GM12878 (cell line): ENCODE results near the gene ZNG1A. TPM values are rescaled to one million over a fixed set of nuclear protein-coding genes. Genes with fewer than 3 reads are reported as not detected.
A peak's percentile ranks its signal among the peaks of the same experiment; 100 is the strongest.

Source experiments
- ATAC-seq: fragments of 200-7000 bp; cut with Tn5 transposase; 3 replicates; pipeline ENCODE4 v1.9.1; 2020; ENCODE audit warnings: mild to moderate bottlenecking, moderate library complexity
- BruUV-seq: library from RNA; stranded (reverse); fragments of 400-500 nt; replicated peaks from 2 replicates; lab custom pipeline; 2021; lab: Mats Ljungman, UMichigan
- CTCF ChIA-PET: fragments of 300-600 bp; sonication (Branson Sonifier 250); formaldehyde crosslinking; extraction: SDS; loops from one replicate; lab custom pipeline; 2021; ENCODE audit warnings: inconsistent platforms; lab: Yijun Ruan, JAX
- POLR2A ChIA-PET: fragments of 350-600 bp; formaldehyde crosslinking; extraction: SDS; loops from one replicate; lab custom pipeline; 2021; ENCODE audit warnings: inconsistent platforms; lab: Charles Lee
- RAD21 ChIA-PET: fragments of 300-600 bp; sonication (Branson Sonifier 250); formaldehyde crosslinking; loops from one replicate; lab custom pipeline; 2023; ENCODE audit warnings: antibody characterized with exemption; ENCODE audit not compliant: unreplicated experiment; lab: Charles Lee
- SMC1A ChIA-PET: fragments of 300-600 bp; sonication (Branson Sonifier 250); formaldehyde crosslinking; loops from one replicate; lab custom pipeline; 2023; ENCODE audit not compliant: unreplicated experiment, uncharacterized antibody; lab: Charles Lee
- DNase-seq: peaks from one replicate; pipeline ENCODE4 v3.0.0-alpha.2; 2011; ENCODE audit warnings: low read depth, low spot score
- FAIRE-seq: peaks from 3 replicates; lab custom pipeline; 2011; peaks lifted over from hg19 to GRCh38; lab: Jason Lieb, UNC
- H2AFZ ChIP-seq: 2 replicates; pipeline ENCODE4 v1.6.0; 2011; ENCODE audit warnings: low read depth, low read length, control low read depth; ENCODE audit not compliant: control insufficient read depth
- H3K27ac ChIP-seq: 2 replicates; pipeline ENCODE4 v1.5.1; 2011; ENCODE audit warnings: control low read depth; ENCODE audit not compliant: control insufficient read depth, insufficient read depth
- H3K27me3 ChIP-seq, 2 experiments: replicated peaks in 1 of 2; 2 replicates each; pipeline versions ENCODE4 v1.6.0 to v1.6.1; 2011; ENCODE audit warnings: low read length in 1 of 2; ENCODE audit not compliant: control insufficient read depth in 2 of 2, insufficient read depth in 2 of 2
- H3K36me3 ChIP-seq, 2 experiments: 2 replicates each; pipeline ENCODE4 v1.5.1; 2011; ENCODE audit warnings: low read length in 1 of 2; ENCODE audit not compliant: control insufficient read depth in 2 of 2, insufficient read depth in 2 of 2
- H3K4me1 ChIP-seq: 2 replicates; pipeline ENCODE4 v1.6.1; 2011; ENCODE audit warnings: mild to moderate bottlenecking, low read length, moderate library complexity, mixed read lengths; ENCODE audit not compliant: control insufficient read depth, insufficient read depth
- H3K4me2 ChIP-seq: 2 replicates; pipeline ENCODE4 v1.6.0; 2011; ENCODE audit warnings: control low read depth; ENCODE audit not compliant: control insufficient read depth, insufficient read depth
- H3K4me3 ChIP-seq: fragments of 200-600 bp; sonication (generic); 2 replicates; pipeline ENCODE4 v1.5.1; 2016
- H3K79me2 ChIP-seq: 2 replicates; pipeline ENCODE4 v1.6.0; 2011; ENCODE audit warnings: low read length; ENCODE audit not compliant: control insufficient read depth, insufficient read depth
- H3K9ac ChIP-seq: 2 replicates; pipeline ENCODE4 v1.8.0; 2011; ENCODE audit warnings: low read length, control low read depth, mixed read lengths; ENCODE audit not compliant: control insufficient read depth, insufficient read depth
- H3K9me3 ChIP-seq: replicated peaks from 3 replicates; pipeline ENCODE4 v1.5.1; 2011; ENCODE audit warnings: mild to moderate bottlenecking, low read length; ENCODE audit not compliant: control insufficient read depth, insufficient read depth
- H4K20me1 ChIP-seq: 2 replicates; pipeline ENCODE4 v1.6.0; 2011; ENCODE audit not compliant: control insufficient read depth, insufficient read depth
- ATF7 ChIP-seq: fragments of 450-650 bp; IDR thresholded peaks from 2 replicates; pipeline ENCODE4 v1.6.1; 2016; ENCODE audit warnings: low read depth, mild to moderate bottlenecking
- CHD4 ChIP-seq: fragments of 200-600 bp; sonication (generic); IDR thresholded peaks from 2 replicates; pipeline ENCODE4 v1.6.1; 2016; ENCODE audit warnings: mild to moderate bottlenecking
- ESRRA ChIP-seq: IDR thresholded peaks from 2 replicates; pipeline ENCODE4 v1.6.1; 2012; ENCODE audit warnings: mild to moderate bottlenecking, low read length, improper control_type of control experiment
- HDAC6 ChIP-seq: fragments of 200-600 bp; sonication (generic); IDR thresholded peaks from one replicate; pipeline ENCODE4 v1.8.0; 2017; ENCODE audit warnings: antibody characterized with exemption; ENCODE audit not compliant: unreplicated experiment
- KAT2A ChIP-seq: conservative IDR thresholded peaks from 2 replicates; pipeline ENCODE4 v1.6.1; 2011; ENCODE audit warnings: low read depth, low read length; ENCODE audit not compliant: control insufficient read depth
- MTA3 ChIP-seq: IDR thresholded peaks from 2 replicates; pipeline ENCODE4 v1.6.1; 2012; ENCODE audit warnings: low read length, inconsistent platforms, borderline replicate concordance
- NR2C2 ChIP-seq: IDR thresholded peaks from 2 replicates; pipeline ENCODE4 v1.6.1; 2011; ENCODE audit warnings: borderline replicate concordance, low read depth; ENCODE audit not compliant: control insufficient read depth, insufficient read length
- RAD51 ChIP-seq: fragments of 450-650 bp; IDR thresholded peaks from 2 replicates; pipeline ENCODE4 v1.6.1; 2016; ENCODE audit warnings: moderate library complexity, mild to moderate bottlenecking, inconsistent platforms
- SMC3 ChIP-seq: IDR thresholded peaks from 2 replicates; pipeline ENCODE4 v1.6.1; 2011; ENCODE audit warnings: low read length, improper control_type of control experiment, borderline replicate concordance
- STAT3 ChIP-seq: IDR thresholded peaks from 2 replicates; pipeline ENCODE4 v1.6.1; 2011; ENCODE audit warnings: low read depth, low read length, improper control_type of control experiment
- TAF1 ChIP-seq: IDR thresholded peaks from 2 replicates; pipeline ENCODE4 v1.6.1; 2011; ENCODE audit warnings: mild to moderate bottlenecking, low read depth, low read length, borderline replicate concordance
- TCF7 ChIP-seq: IDR thresholded peaks from 2 replicates; pipeline ENCODE4 v1.6.1; 2014; ENCODE audit warnings: antibody characterized with exemption, borderline replicate concordance
- WGBS: methylation state at CpG from one replicate; pipeline ENCODE4 v1.1.6; 2016; ENCODE audit warnings: low lambda C conversion rate; ENCODE audit not compliant: insufficient replicate concordance, insufficient coverage; ENCODE audit errors: missing lambda C conversion rate; 5-methylcytosine and 5-hydroxymethylcytosine counted together
- in situ Hi-C: fragments of 300-500 bp; cut with MboI; formaldehyde crosslinking; loops from 9 replicates; pipeline ENCODE4 v1.14.3; 2018; ENCODE audit warnings: mixed read lengths
- intact Hi-C: fragments of 100-400 bp; cut with micrococcal nuclease; formaldehyde crosslinking; loops from one replicate; pipeline ENCODE4 v1.14.2; 2022; ENCODE audit not compliant: unreplicated experiment
- polyA plus RNA-seq, 11 experiments: library from polyadenylated mRNA; depleted of rRNA in 4 of 11; unstranded in 6 of 11; stranded (reverse) in 5 of 11; fragments of >200 nt; fragmentation: Nextera tagmentation in 4 of 11; fragmentation: Illumina TruSeq in 1 of 11; extraction: Ambion mirVana in 4 of 11; extraction: Trizol in 1 of 11; gene quantifications; 1 replicate in 1 of 11; 2 replicates in 10 of 11; pipeline versions ENCODE4 v1.2.1 to v1.2.3, GENCODE V29; 2011 to 2016; ENCODE audit warnings: inconsistent platforms in 2 of 11, missing spikeins in 2 of 11, low read depth in 1 of 11
- total RNA-seq, 4 experiments: library from RNA; depleted of rRNA in 3 of 4; stranded (reverse); fragments of >200 nt in 3 of 4; fragmentation: Illumina TruSeq in 1 of 4; extraction: Trizol in 1 of 4; gene quantifications; 2 replicates each; pipeline versions ENCODE4 v1.2.1 to v1.2.3, GENCODE V29; 2013 to 2021
- TF ChIP-seq, protein P1 (sequence below): fragments of 450-650 bp; formaldehyde crosslinking; IDR thresholded peaks from 2 replicates; pipeline ENCODE4 v1.4.0; 2022; ENCODE audit warnings: mild to moderate bottlenecking, moderate library complexity
- TF ChIP-seq, protein P2 (sequence below): fragments of 450-650 bp; IDR thresholded peaks from 2 replicates; pipeline ENCODE4 v1.6.1; 2017; ENCODE audit warnings: low read depth, mild to moderate bottlenecking, moderate library complexity
- TF ChIP-seq, protein P3 (sequence below): fragments of 450-650 bp; IDR thresholded peaks from 2 replicates; pipeline ENCODE4 v1.6.1; 2014; ENCODE audit warnings: mild to moderate bottlenecking

The ZNG1A gene
- total and polyA plus RNA-seq, 10 of the 15 experiments (the other 5 are each of a cell fraction or from before 2014, with no cell fraction given) = 48.0 to 179 (median 96.7) TPM

DNA sequence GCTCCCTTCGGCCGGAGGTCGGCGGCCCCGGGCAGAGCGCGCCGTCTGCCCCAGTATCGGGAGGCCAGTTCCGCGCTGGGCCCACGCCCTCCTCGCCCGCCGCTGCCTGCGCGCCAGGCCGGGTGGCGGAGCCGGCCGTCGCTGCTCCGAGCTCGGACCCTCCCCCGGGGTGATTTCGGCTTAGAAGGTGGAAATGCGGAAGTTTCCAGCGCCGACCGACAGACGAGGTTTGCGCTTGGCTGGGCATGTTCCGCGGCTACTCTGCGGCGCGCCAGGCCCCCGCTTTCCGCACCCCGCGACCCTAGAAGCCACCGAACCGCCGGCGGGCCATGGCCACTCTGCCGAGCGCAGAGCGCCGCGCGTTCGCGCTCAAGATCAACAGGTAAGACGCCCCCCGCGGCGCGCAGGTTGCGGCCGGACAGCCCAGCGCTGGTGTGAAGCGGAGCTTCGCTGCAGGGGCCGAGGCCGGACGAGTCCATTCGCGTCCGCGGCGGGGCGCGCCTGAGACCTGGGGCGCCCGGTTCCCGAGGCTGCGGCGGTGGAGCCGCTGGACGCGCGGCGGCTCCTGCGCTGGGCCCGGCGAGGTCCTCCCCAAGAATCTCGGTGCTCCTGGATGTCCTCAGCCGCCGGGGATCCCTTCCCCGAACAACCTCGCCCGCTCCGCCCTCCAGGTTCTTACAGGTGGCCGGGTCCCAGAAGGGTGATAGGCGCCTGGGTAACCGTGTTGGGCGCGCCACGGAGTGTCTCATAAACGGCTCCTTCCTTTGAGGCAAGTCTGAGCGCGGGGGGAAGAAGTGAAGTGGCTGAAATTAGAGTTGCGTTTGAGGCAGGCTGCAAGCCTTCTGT, 36.0 kb upstream of the ZNG1A start, which contains the start of gene DOCK8 (continued):
- peak; percentile 96 for TF ChIP-seq HDAC6
- TF ChIP-seq NR2C2 = no peak
- no peak for TF ChIP-seq KAT2A
- TF ChIP-seq ATF7 = no peak
- TF ChIP-seq TAF1 = peak; percentile 88
- TF ChIP-seq, protein P1, sequence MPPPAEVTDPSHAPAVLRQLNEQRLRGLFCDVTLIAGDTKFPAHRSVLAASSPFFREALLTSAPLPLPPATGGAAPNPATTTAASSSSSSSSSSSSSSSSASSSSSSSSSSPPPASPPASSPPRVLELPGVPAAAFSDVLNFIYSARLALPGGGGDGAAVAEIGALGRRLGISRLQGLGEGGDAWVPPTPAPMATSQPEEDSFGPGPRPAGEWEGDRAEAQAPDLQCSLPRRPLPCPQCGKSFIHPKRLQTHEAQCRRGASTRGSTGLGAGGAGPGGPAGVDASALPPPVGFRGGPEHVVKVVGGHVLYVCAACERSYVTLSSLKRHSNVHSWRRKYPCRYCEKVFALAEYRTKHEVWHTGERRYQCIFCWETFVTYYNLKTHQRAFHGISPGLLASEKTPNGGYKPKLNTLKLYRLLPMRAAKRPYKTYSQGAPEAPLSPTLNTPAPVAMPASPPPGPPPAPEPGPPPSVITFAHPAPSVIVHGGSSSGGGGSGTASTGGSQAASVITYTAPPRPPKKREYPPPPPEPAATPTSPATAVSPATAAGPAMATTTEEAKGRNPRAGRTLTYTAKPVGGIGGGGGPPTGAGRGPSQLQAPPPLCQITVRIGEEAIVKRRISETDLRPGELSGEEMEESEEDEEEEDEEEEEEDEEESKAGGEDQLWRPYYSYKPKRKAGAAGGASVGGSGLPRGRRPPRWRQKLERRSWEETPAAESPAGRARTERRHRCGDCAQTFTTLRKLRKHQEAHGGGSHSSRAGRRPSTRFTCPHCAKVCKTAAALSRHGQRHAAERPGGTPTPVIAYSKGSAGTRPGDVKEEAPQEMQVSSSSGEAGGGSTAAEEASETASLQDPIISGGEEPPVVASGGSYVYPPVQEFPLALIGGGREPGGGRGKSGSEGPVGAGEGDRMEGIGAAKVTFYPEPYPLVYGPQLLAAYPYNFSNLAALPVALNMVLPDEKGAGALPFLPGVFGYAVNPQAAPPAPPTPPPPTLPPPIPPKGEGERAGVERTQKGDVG = no peak

DNA sequence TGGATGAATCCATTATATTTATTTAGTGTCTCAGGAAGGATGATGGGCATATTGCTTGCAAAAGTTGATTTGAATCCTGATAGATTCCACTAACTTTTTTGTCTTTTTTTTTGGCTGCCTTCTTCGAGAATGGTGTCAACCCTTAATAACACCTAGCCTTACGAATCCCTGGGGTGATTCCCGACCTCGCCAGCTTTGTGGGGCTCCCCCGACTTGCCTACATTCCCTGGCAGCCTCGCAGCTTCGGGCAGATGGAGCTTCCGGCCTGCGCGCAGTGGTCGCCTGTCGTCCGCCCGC, 35.4 kb upstream of the ZNG1A start:
- Histone ChIP-seq H4K20me1 (no peaks in the 10 kb centered on the region), H2AFZ (peak overlapping the region; percentile 69), H3K36me3 (no peaks in the 10 kb centered on the region), H3K9ac (peak overlapping the region; percentile 63), H3K4me1 (no peaks in the 10 kb centered on the region), H3K4me2 (peak overlapping the region; percentile 93), H3K27ac (peak overlapping the region; percentile 9; the same call in 1 of the 2 replicates), H3K79me2 (no peaks in the 10 kb centered on the region; the same call in 1 of the 2 replicates), H3K9me3 (no peaks in the 10 kb centered on the region), H3K4me3 (peak overlapping the region; percentile 85), H3K27me3 (no peaks in the 10 kb centered on the region; a peak in 2 of 4 replicates)
- ATAC-seq (no peak), DNase-seq (no peak), FAIRE-seq (no peak)
- in situ Hi-C loops = no loop called here
- CTCF ChIA-PET = interaction anchor here (1.4 to 1.7 kb wide), 2 partner anchors 59 to 103 kb away, joined by 3 to 5 read pairs; no protein-coding TSS in a partner anchor
- SMC1A ChIA-PET = interaction anchor here (0.8 kb wide), 1 partner anchor 59 kb away, joined by 3 read pairs; no protein-coding TSS in a partner anchor
- no TSS peak for BruUV-seq
- TF ChIP-seq TCF7 (no peak), SMC3 (no peak), ESRRA (no peak), RAD51 (no peak), STAT3 (no peak), MTA3 (no peak), CHD4 (no peak)
- TF ChIP-seq, protein P2, sequence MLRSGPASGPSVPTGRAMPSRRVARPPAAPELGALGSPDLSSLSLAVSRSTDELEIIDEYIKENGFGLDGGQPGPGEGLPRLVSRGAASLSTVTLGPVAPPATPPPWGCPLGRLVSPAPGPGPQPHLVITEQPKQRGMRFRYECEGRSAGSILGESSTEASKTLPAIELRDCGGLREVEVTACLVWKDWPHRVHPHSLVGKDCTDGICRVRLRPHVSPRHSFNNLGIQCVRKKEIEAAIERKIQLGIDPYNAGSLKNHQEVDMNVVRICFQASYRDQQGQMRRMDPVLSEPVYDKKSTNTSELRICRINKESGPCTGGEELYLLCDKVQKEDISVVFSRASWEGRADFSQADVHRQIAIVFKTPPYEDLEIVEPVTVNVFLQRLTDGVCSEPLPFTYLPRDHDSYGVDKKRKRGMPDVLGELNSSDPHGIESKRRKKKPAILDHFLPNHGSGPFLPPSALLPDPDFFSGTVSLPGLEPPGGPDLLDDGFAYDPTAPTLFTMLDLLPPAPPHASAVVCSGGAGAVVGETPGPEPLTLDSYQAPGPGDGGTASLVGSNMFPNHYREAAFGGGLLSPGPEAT = no peak
- TF ChIP-seq, protein P3, sequence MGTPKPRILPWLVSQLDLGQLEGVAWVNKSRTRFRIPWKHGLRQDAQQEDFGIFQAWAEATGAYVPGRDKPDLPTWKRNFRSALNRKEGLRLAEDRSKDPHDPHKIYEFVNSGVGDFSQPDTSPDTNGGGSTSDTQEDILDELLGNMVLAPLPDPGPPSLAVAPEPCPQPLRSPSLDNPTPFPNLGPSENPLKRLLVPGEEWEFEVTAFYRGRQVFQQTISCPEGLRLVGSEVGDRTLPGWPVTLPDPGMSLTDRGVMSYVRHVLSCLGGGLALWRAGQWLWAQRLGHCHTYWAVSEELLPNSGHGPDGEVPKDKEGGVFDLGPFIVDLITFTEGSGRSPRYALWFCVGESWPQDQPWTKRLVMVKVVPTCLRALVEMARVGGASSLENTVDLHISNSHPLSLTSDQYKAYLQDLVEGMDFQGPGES = no peak
- RAD21 ChIA-PET = no interaction called here
- WGBS = 6% methylated on average over 14 of the region's 14 CpGs
- POLR2A ChIA-PET = interaction anchor here (1.0 kb wide), 1 partner anchor 59 kb away, joined by 3 read pairs; no protein-coding TSS in a partner anchor
- intact Hi-C loops = loop anchor here (2.0 kb wide), 1 partner anchor 59 kb away; no protein-coding TSS in a partner anchor
